Parathyroid adenoma (tissue), 2 donors: ENCODE results near the gene TNPO1.

Experiments
- H2AFZ ChIP-seq: fragments of 300-600 bp; sonication (generic); one replicate; pipeline ENCODE4 v1.7.0; 2017; ENCODE audit warnings: antibody characterized with exemption, mild to moderate bottlenecking
- H3K27ac ChIP-seq: fragments of 300-600 bp; sonication (generic); one replicate; pipeline ENCODE4 v1.7.0; 2017
- H3K27me3 ChIP-seq: fragments of 300-600 bp; sonication (generic); one replicate; pipeline ENCODE4 v1.7.0; 2017; ENCODE audit warnings: low read length; ENCODE audit not compliant: control insufficient read depth, insufficient read depth
- H3K36me3 ChIP-seq: fragments of 300-600 bp; sonication (generic); one replicate; pipeline ENCODE4 v1.7.0; 2017; ENCODE audit warnings: low read length; ENCODE audit not compliant: control insufficient read depth, insufficient read depth
- H3K4me1 ChIP-seq: fragments of 300-600 bp; sonication (generic); one replicate; pipeline ENCODE4 v1.7.0; 2017; ENCODE audit warnings: control low read depth
- H3K4me2 ChIP-seq: fragments of 300-600 bp; sonication (generic); one replicate; pipeline ENCODE4 v1.7.0; 2017; ENCODE audit warnings: low read length
- H3K4me3 ChIP-seq: fragments of 300-600 bp; sonication (generic); one replicate; pipeline ENCODE4 v1.7.0; 2017; ENCODE audit warnings: low read depth, low read length
- H3K79me2 ChIP-seq: fragments of 300-600 bp; sonication (generic); one replicate; pipeline ENCODE4 v1.7.0; 2017; ENCODE audit warnings: control low read depth
- H3K9ac ChIP-seq: fragments of 300-600 bp; sonication (generic); one replicate; pipeline ENCODE4 v1.7.0; 2017; ENCODE audit warnings: mild to moderate bottlenecking
- H3K9me3 ChIP-seq: fragments of 300-600 bp; sonication (generic); one replicate; pipeline ENCODE4 v1.7.0; 2017; ENCODE audit warnings: low read length; ENCODE audit not compliant: control insufficient read depth
- CTCF ChIP-seq: fragments of 300-600 bp; sonication (generic); IDR thresholded peaks from one replicate; pipeline ENCODE4 v1.7.0; 2017; ENCODE audit warnings: antibody characterized with exemption, mild to moderate bottlenecking
- donor health status: primary hyperparathyroidism.

The TNPO1 gene

GRCh38 chr5:72947498-72947897 is 131.0 kb downstream of the TNPO1 start:
- Histone ChIP-seq H3K79me2 (no peaks in the 10 kb centered on the region), H3K27me3 (no peaks in the 10 kb centered on the region), H3K9me3 (no peaks in the 10 kb centered on the region), H3K4me3 (no peak overlapping the region), H3K36me3 (no peaks in the 10 kb centered on the region), H3K4me1 (no peaks in the 10 kb centered on the region), H3K27ac (no peak overlapping the region), H3K9ac (no peak overlapping the region), H3K4me2 (no peak overlapping the region), H2AFZ (no peak overlapping the region)
- TF ChIP-seq CTCF: no peak

- Histone ChIP-seq H3K27me3 (no peaks in the 10 kb centered on the region), H3K79me2 (no peaks in the 10 kb centered on the region), H3K36me3 (no peaks in the 10 kb centered on the region), H2AFZ (no peak overlapping the region), H3K4me3 (no peak overlapping the region), H3K4me2 (no peak overlapping the region), H3K9me3 (no peaks in the 10 kb centered on the region), H3K27ac (no peak overlapping the region), H3K9ac (no peak overlapping the region), H3K4me1 (no peaks in the 10 kb centered on the region)
- no peak for TF ChIP-seq CTCF
Observed at GRCh38 chr5:72949481-72949880, 133.0 kb downstream of the TNPO1 start.

GRCh38 chr5:72951671-72952468 is 135.4 kb downstream of the TNPO1 start:
- H3K9me3 ChIP-seq: no peaks in the 10 kb centered on the region
- no peak overlapping the region for H3K9ac ChIP-seq
- H3K27ac ChIP-seq: no peak overlapping the region
- H3K79me2 ChIP-seq: no peaks in the 10 kb centered on the region
- H3K4me2 ChIP-seq: no peak overlapping the region
- H3K4me1 ChIP-seq: no peaks in the 10 kb centered on the region
- no peak overlapping the region for H3K4me3 ChIP-seq
- H2AFZ ChIP-seq: no peak overlapping the region
- H3K36me3 ChIP-seq: no peaks in the 10 kb centered on the region
- TF ChIP-seq CTCF: no peak
- H3K27me3 ChIP-seq: no peaks in the 10 kb centered on the region

GRCh38 chr5:72954389-72954788 is 137.9 kb downstream of the TNPO1 start:
- peaks cover 6% of the 10 kb centered on the region for H3K79me2 ChIP-seq
- H3K9ac ChIP-seq: no peak overlapping the region
- H3K4me3 ChIP-seq: no peak overlapping the region
- no peaks in the 10 kb centered on the region for H3K9me3 ChIP-seq
- H3K27me3 ChIP-seq: no peaks in the 10 kb centered on the region
- peak overlapping the region; percentile 19 for H2AFZ ChIP-seq
- no peaks in the 10 kb centered on the region for H3K36me3 ChIP-seq
- TF ChIP-seq CTCF: no peak
- H3K27ac ChIP-seq: no peak overlapping the region
- peaks cover 4% of the 10 kb centered on the region for H3K4me1 ChIP-seq
- no peak overlapping the region for H3K4me2 ChIP-seq
